HepG2 (cell line): Measurements from ENCODE around the gene COX7A2L. TPM values are rescaled to one million over a fixed set of nuclear protein-coding genes. Genes with fewer than 3 reads are reported as not detected.

ENCODE experiments used
- ARID4A ChIP-seq: sonication (generic); formaldehyde crosslinking; IDR thresholded peaks from 2 replicates; pipeline ENCODE4 v1.5.0; 2020; ENCODE audit warnings: mild to moderate bottlenecking, missing genetic modification reagents, borderline replicate concordance
- CEBPB ChIP-seq: IDR thresholded peaks from 2 replicates; pipeline ENCODE4 v1.6.1; 2011; ENCODE audit warnings: low read depth, low read length, improper control_type of control experiment, borderline replicate concordance
- FOXM1 ChIP-seq: sonication (generic); formaldehyde crosslinking; IDR thresholded peaks from 2 replicates; pipeline ENCODE4 v1.5.0; 2020; ENCODE audit warnings: missing genetic modification reagents
- HDAC1 ChIP-seq: sonication (generic); formaldehyde crosslinking; IDR thresholded peaks from 2 replicates; pipeline ENCODE4 v1.5.1; 2020; ENCODE audit warnings: mild to moderate bottlenecking, missing genetic modification reagents
- HOXA3 ChIP-seq: sonication (generic); formaldehyde crosslinking; IDR thresholded peaks from 2 replicates; pipeline ENCODE4 v1.5.0; 2020; ENCODE audit warnings: missing genetic modification reagents
- KAT8 ChIP-seq: IDR thresholded peaks from 2 replicates; pipeline ENCODE4 v1.6.1; 2016; ENCODE audit warnings: missing genetic modification reagents, missing compliant biosample characterization
- KLF12 ChIP-seq: sonication (generic); formaldehyde crosslinking; IDR thresholded peaks from 2 replicates; pipeline ENCODE4 v1.4.0; 2020; ENCODE audit warnings: missing genetic modification reagents, borderline replicate concordance
- LCORL ChIP-seq, 2 experiments: fragments of 450-650 bp in 1 of 2; sonication (generic) in 1 of 2; formaldehyde crosslinking in 1 of 2; IDR thresholded peaks; 2 replicates each; pipeline versions ENCODE4 v1.5.0 to v1.6.1; 2017 to 2020; ENCODE audit warnings: antibody characterized with exemption in 1 of 2, missing genetic modification reagents in 1 of 2
- NR2C2 ChIP-seq: sonication (generic); formaldehyde crosslinking; IDR thresholded peaks from 2 replicates; pipeline ENCODE4 v1.4.0; 2020; ENCODE audit warnings: missing genetic modification reagents, mild to moderate bottlenecking, moderate library complexity, borderline replicate concordance
- NR2F1 ChIP-seq, 2 experiments: fragments of 450-650 bp in 1 of 2; formaldehyde crosslinking in 1 of 2; IDR thresholded peaks; 2 replicates each; pipeline versions ENCODE4 v1.5.0 to v1.6.1; 2016 to 2020; ENCODE audit warnings: mild to moderate bottlenecking in 1 of 2, missing compliant biosample characterization in 1 of 2, missing genetic modification reagents in 1 of 2, moderate library complexity in 1 of 2
- NR2F6 ChIP-seq, 2 experiments: IDR thresholded peaks; 2 replicates each; pipeline ENCODE4 v1.6.1; 2016; ENCODE audit warnings: antibody characterized with exemption in 1 of 2, mild to moderate bottlenecking in 1 of 2
- SP4 ChIP-seq: sonication (generic); formaldehyde crosslinking; IDR thresholded peaks from 2 replicates; pipeline ENCODE4 v1.8.1; 2023; ENCODE audit warnings: mild to moderate bottlenecking, missing genetic modification reagents
- SRF ChIP-seq: IDR thresholded peaks from 2 replicates; pipeline ENCODE4 v1.6.1; 2011; ENCODE audit warnings: mild to moderate bottlenecking, low read depth, low read length, moderate library complexity
- THAP7 ChIP-seq: sonication (generic); formaldehyde crosslinking; IDR thresholded peaks from 2 replicates; pipeline ENCODE4 v1.8.1; 2023; ENCODE audit warnings: mild to moderate bottlenecking, missing genetic modification reagents
- ZFY ChIP-seq: sonication (generic); formaldehyde crosslinking; IDR thresholded peaks from 2 replicates; pipeline ENCODE4 v1.4.0; 2020; ENCODE audit warnings: missing genetic modification reagents
- ZMAT5 ChIP-seq: sonication (generic); formaldehyde crosslinking; IDR thresholded peaks from 2 replicates; pipeline ENCODE4 v1.5.0; 2020; ENCODE audit warnings: mild to moderate bottlenecking, low read depth, missing genetic modification reagents, borderline replicate concordance
- ZNF687 ChIP-seq: sonication (generic); formaldehyde crosslinking; IDR thresholded peaks from 2 replicates; pipeline ENCODE4 v1.5.1; 2020; ENCODE audit warnings: mild to moderate bottlenecking, missing genetic modification reagents, moderate library complexity
- ZNF839 ChIP-seq: sonication (generic); formaldehyde crosslinking; IDR thresholded peaks from 2 replicates; pipeline ENCODE4 v1.4.0; 2020; ENCODE audit warnings: missing genetic modification reagents, mild to moderate bottlenecking, borderline replicate concordance
- polyA plus RNA-seq, 8 experiments: library from polyadenylated mRNA; depleted of rRNA in 3 of 8; stranded (reverse) in 7 of 8; unstranded in 1 of 8; fragments of >200 nt; fragmentation: Illumina TruSeq in 4 of 8; extraction: Trizol in 4 of 8; gene quantifications; 2 replicates each; pipeline versions ENCODE4 v1.2.1 to v1.2.3, GENCODE V29; 2011 to 2016; ENCODE audit warnings: low read depth in 4 of 8, missing spikeins in 1 of 8, mixed read lengths in 1 of 8; ENCODE audit not compliant: insufficient read depth in 1 of 8
- total RNA-seq, 5 experiments: library from RNA; depleted of rRNA; stranded (reverse); fragments of >200 nt; fragmentation: Illumina TruSeq; extraction: Trizol; gene quantifications; 2 replicates each; pipeline ENCODE4 v1.2.3, GENCODE V29; 2016; ENCODE audit warnings: low read depth in 1 of 5

Gene COX7A2L
- total and polyA plus RNA-seq, 2 of the 13 experiments (the other 11 are each of a cell fraction or from before 2014, with no cell fraction given) = 155 to 201 TPM

GRCh38 chr2:42371611-42372473 lies 10.8 kb upstream of the COX7A2L start (continued):
- TF ChIP-seq ZNF687 (CRISPR knock-in tag) = peak; percentile 78
- 0 out of 2 replicates have a peak, but pooled peaks have one; percentile 40 for TF ChIP-seq HOXA3 (CRISPR knock-in tag)
- peak; percentile 84 for TF ChIP-seq NR2F6 (IDR thresholded peaks at IDR 0.05)
- TF ChIP-seq NR2F6 (CRISPR knock-in tag; IDR thresholded peaks at IDR 0.05) = 0 out of 2 replicates have a peak, but pooled peaks have one; percentile 36
- no peak for TF ChIP-seq LCORL (IDR thresholded peaks at IDR 0.05)
- peak; percentile 53; the same call in 1 of the 2 replicates for TF ChIP-seq LCORL (CRISPR knock-in tag; IDR thresholded peaks at IDR 0.05)
- TF ChIP-seq KLF12 (CRISPR knock-in tag) = no peak
- peak in 1 of 2 experiments; percentile 30; a peak in 1 of 4 replicates for TF ChIP-seq NR2F1 (CRISPR knock-in tag; IDR thresholded peaks at IDR 0.05)
- TF ChIP-seq THAP7 (CRISPR knock-in tag) = 0 out of 2 replicates have a peak, but pooled peaks have one; percentile 48
- no peak for TF ChIP-seq CEBPB
- no peak for TF ChIP-seq SRF
- peak; percentile 33; the same call in 1 of the 2 replicates for TF ChIP-seq ZFY (CRISPR knock-in tag)
- no peak for TF ChIP-seq HDAC1 (CRISPR knock-in tag)
- peak; percentile 68; the same call in 1 of the 2 replicates for TF ChIP-seq ZNF839 (CRISPR knock-in tag)
- peak; percentile 36; the same call in 1 of the 2 replicates for TF ChIP-seq ARID4A (CRISPR knock-in tag)
- TF ChIP-seq FOXM1 = 0 out of 2 replicates have a peak, but pooled peaks have one; percentile 51
- no peak for TF ChIP-seq KAT8 (CRISPR knock-in tag)
- TF ChIP-seq ZMAT5 = no peak
- TF ChIP-seq NR2C2 = peak; percentile 46; the same call in 1 of the 2 replicates
- peak; percentile 36; the same call in 1 of the 2 replicates for TF ChIP-seq SP4 (CRISPR knock-in tag)
